Frontal cortex (tissue), 4 donors: ENCODE results near the gene TBX2. TPM values are rescaled to one million over a fixed set of nuclear protein-coding genes. Genes with fewer than 3 reads are reported as not detected.

Experiments
- DNase-seq, 2 donors: peaks; one replicate each; pipeline ENCODE4 v3.0.0; 2012; ENCODE audit warnings: low spot score in 2 of 2
- FAIRE-seq: peaks from 2 replicates; lab custom pipeline; 2012; peaks lifted over from hg19 to GRCh38; lab: Jason Lieb, UNC
- total RNA-seq: library from RNA; depleted of rRNA; stranded (reverse); fragments of >200 nt; gene quantifications from one replicate; pipeline ENCODE4 v1.2.3, GENCODE V29; 2014
- donor health status: control.
- donor health status: control.
- donor health status: control.

TBX2 gene
- total RNA-seq, 1 donor from 2014 or later, result 1.2 TPM

- DNase-seq (no peak), FAIRE-seq (no peak)
Observed at GRCh38 chr17:61368049-61368831, 31.4 kb upstream of the TBX2 start.

GRCh38 chr17:61368832-61369450 lies 30.7 kb upstream of the TBX2 start:
- no peak for FAIRE-seq
- DNase-seq, result no peak

GRCh38 chr17:61369751-61370150 lies 29.9 kb upstream of the TBX2 start:
- DNase-seq (no peak), FAIRE-seq (no peak)

GRCh38 chr17:61371179-61371578 lies 28.5 kb upstream of the TBX2 start:
- FAIRE-seq (no peak), DNase-seq (no peak)

- DNase-seq (no peak), FAIRE-seq (no peak)
Observed at GRCh38 chr17:61371606-61372005, 28.0 kb upstream of the TBX2 start.

- FAIRE-seq, result no peak
- DNase-seq, result no peak
Observed at GRCh38 chr17:61372436-61372835, 27.2 kb upstream of the TBX2 start.

GRCh38 chr17:61376931-61377838 lies 22.5 kb upstream of the TBX2 start:
- FAIRE-seq (no peak), DNase-seq (no peak)

- FAIRE-seq (no peak), DNase-seq (no peak)
Observed at GRCh38 chr17:61378658-61379456, 20.8 kb upstream of the TBX2 start.

GRCh38 chr17:61379457-61380216 lies 20.0 kb upstream of the TBX2 start:
- FAIRE-seq, result no peak
- DNase-seq, result no peak

GRCh38 chr17:61380217-61380835 lies 19.3 kb upstream of the TBX2 start:
- DNase-seq (no peak), FAIRE-seq (no peak)

- FAIRE-seq (no peak), DNase-seq (no peak)
Observed at GRCh38 chr17:61380836-61381525, 18.7 kb upstream of the TBX2 start.

GRCh38 chr17:61381537-61381936 lies 18.1 kb upstream of the TBX2 start:
- no peak for DNase-seq
- no peak for FAIRE-seq

- DNase-seq, result no peak
- no peak for FAIRE-seq
Observed at GRCh38 chr17:61382796-61383688, 16.6 kb upstream of the TBX2 start.

- FAIRE-seq, result no peak
- no peak for DNase-seq
Observed at GRCh38 chr17:61383689-61384201, 15.9 kb upstream of the TBX2 start.

- FAIRE-seq, result no peak
- no peak for DNase-seq
Observed at GRCh38 chr17:61384354-61384691, 15.3 kb upstream of the TBX2 start.

- FAIRE-seq (no peak), DNase-seq (no peak)
Observed at GRCh38 chr17:61384692-61385576, 14.7 kb upstream of the TBX2 start.
